ENCODE results near the gene PRLR. TPM values are rescaled to one million over a fixed set of nuclear protein-coding genes. Genes with fewer than 3 reads are reported as not detected.

PRLR gene
- total and polyA plus RNA-seq, 2 of the 13 experiments (the other 11 are each of a cell fraction or from before 2014, with no cell fraction given): 12.2 to 13.3 TPM

DNA sequence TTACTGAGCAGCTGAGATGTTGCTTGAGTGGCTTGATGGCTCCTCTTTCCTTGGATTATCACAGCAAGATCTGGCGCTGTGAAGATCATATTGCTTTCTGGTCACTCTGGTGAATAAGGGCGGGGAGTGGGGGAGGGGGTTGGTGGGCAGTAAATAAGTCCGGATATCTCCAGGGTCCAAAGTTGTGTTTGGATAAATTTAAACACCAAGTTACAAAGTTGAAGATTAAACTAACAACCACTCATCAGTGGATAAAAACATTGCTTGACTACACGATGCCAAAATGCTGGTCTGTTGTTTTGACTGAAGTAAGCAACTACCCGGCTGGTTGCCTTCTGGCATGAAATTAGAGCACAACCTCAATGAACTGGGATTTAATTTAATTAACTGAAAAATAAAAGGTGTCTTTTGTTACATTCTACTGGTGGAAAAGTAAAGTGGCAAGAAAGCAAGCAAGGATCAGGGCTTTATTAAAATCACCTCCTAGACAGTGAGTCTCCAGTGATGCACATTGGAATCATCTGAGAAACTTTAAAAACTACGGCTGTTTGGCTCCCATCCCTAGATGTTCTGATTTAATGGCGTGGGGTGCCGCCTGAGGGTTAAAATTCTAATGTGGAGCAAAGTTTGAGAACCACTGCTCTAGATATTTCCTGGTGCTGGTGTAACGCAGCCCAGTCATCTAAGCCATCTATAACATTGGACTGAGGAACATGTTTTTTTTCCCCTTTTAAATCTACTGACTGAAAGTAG is 95.8 kb downstream of the PRLR start (continued):
- TF ChIP-seq, protein P1, sequence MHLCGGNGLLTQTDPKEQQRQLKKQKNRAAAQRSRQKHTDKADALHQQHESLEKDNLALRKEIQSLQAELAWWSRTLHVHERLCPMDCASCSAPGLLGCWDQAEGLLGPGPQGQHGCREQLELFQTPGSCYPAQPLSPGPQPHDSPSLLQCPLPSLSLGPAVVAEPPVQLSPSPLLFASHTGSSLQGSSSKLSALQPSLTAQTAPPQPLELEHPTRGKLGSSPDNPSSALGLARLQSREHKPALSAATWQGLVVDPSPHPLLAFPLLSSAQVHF (CRISPR knock-in tag; IDR thresholded peaks at IDR 0.05): no peak
- TF ChIP-seq PAF1 (CRISPR knock-in tag; IDR thresholded peaks at IDR 0.05) (no peak), SIX1 (CRISPR knock-in tag; IDR thresholded peaks at IDR 0.05; ENCODE audit: borderline replicate concordance) (peak; percentile 49; the same call in 1 of the 2 replicates), FOXP1 (IDR thresholded peaks at IDR 0.05) (no peak), FOXP1 (CRISPR knock-in tag; IDR thresholded peaks at IDR 0.05) (peak; percentile 47; the same call in 1 of the 2 replicates), ELF4 (CRISPR knock-in tag; IDR thresholded peaks at IDR 0.05; ENCODE audit: borderline replicate concordance) (0 out of 2 replicates have a peak, but pooled peaks have one; percentile 30), MIXL1 (CRISPR knock-in tag; IDR thresholded peaks at IDR 0.05) (peak; percentile 80; the same call in 1 of the 2 replicates), ZNF644 (CRISPR knock-in tag; IDR thresholded peaks at IDR 0.05; ENCODE audit: low read depth) (peak; percentile 71), ZNF781 (CRISPR knock-in tag; IDR thresholded peaks at IDR 0.05; ENCODE audit: borderline replicate concordance, not compliant biosample characterization) (no peak), ZBTB20 (CRISPR knock-in tag; IDR thresholded peaks at IDR 0.05; ENCODE audit: borderline replicate concordance, low read depth) (peak; percentile 53; the same call in 1 of the 2 replicates), EHMT2 (IDR thresholded peaks at IDR 0.05; ENCODE audit: borderline replicate concordance, low read depth, low read length) (0 out of 2 replicates have a peak, but pooled peaks have one; percentile 82), AGO1 (IDR thresholded peaks at IDR 0.05; ENCODE audit: low read depth, low read length, poor library complexity, severe bottlenecking) (no peak)
- TF ChIP-seq, protein P2, sequence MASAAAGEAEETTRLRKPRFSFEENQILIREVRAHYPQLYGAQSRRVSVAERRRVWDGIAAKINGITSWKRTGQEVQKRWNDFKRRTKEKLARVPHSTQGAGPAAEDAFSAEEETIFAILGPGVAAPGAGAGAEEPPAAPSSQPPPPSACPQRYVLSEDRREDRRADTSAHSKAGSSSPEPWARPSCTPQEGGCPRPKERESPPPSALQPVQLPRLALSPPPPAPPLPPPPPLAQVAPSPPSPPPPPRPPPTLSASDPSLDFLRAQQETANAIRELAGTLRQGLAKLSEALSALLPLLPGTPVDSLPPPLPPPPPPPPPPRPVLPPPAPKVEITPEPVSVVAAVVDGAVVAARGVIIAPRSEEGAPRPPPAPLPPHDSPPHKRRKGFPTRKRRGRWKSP (CRISPR knock-in tag; IDR thresholded peaks at IDR 0.05): 0 out of 2 replicates have a peak, but pooled peaks have one; percentile 11
